ENCODE results near the gene TM6SF1.

DNA sequence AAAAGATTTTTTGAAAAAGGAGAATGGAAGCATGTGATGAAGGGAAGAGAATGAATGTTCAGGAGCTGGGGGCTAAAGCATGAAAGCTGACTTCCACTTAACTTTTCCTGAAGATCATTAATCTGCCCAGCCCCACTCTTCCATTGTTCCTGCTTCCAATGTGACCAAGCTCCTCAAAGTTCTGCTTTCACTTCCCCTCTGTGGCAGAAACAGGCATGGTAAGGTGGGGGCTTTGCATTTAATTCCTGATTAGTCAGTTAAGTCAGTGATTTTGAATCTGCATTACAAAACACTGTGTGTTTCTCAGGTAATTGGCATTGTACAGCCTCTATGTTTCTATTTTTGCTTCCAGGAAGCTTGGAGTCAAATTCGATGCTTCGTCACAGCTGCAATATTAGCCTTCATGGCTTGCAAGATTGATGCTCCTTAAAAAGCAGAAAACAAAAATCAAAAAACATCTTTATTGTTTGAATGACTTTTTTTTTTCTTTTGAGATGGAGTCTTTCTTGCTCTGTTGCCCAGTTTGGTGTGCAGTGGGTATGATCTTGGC is 7.3 kb upstream of the TM6SF1 start:
- TF ChIP-seq POLR2A (IDR thresholded peaks at IDR 0.05), result no peak
- TF ChIP-seq, protein P1, sequence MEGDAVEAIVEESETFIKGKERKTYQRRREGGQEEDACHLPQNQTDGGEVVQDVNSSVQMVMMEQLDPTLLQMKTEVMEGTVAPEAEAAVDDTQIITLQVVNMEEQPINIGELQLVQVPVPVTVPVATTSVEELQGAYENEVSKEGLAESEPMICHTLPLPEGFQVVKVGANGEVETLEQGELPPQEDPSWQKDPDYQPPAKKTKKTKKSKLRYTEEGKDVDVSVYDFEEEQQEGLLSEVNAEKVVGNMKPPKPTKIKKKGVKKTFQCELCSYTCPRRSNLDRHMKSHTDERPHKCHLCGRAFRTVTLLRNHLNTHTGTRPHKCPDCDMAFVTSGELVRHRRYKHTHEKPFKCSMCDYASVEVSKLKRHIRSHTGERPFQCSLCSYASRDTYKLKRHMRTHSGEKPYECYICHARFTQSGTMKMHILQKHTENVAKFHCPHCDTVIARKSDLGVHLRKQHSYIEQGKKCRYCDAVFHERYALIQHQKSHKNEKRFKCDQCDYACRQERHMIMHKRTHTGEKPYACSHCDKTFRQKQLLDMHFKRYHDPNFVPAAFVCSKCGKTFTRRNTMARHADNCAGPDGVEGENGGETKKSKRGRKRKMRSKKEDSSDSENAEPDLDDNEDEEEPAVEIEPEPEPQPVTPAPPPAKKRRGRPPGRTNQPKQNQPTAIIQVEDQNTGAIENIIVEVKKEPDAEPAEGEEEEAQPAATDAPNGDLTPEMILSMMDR (IDR thresholded peaks at IDR 0.05), result no peak

All from lower leg skin (tissue), 3 donors.